WTC11 (cell line): ENCODE data around the gene COLEC12. TPM values are rescaled to one million over a fixed set of nuclear protein-coding genes. Genes with fewer than 3 reads are reported as not detected.
A peak's percentile ranks its signal among the peaks of the same experiment; 100 is the strongest.

Experiments
- CBFB ChIP-seq: sonication (generic); formaldehyde crosslinking; IDR thresholded peaks from 2 replicates; pipeline ENCODE4 v1.8.1; 2022; ENCODE audit warnings: mild to moderate bottlenecking, low read depth, missing genetic modification reagents
- CDX4 ChIP-seq: fragments of 250-450 bp; sonication (Bioruptor Pico); IDR thresholded peaks from 2 replicates; pipeline ENCODE4 v1.9.0; 2021; ENCODE audit warnings: moderate library complexity, mild to moderate bottlenecking, inconsistent platforms, borderline replicate concordance
- CREB1 ChIP-seq: sonication (generic); formaldehyde crosslinking; IDR thresholded peaks from 2 replicates; pipeline ENCODE4 v1.8.0; 2023; ENCODE audit warnings: mild to moderate bottlenecking, missing genetic modification reagents
- CREM ChIP-seq: sonication (generic); formaldehyde crosslinking; IDR thresholded peaks from 2 replicates; pipeline ENCODE4 v1.8.1; 2022; ENCODE audit warnings: mild to moderate bottlenecking, missing genetic modification reagents, moderate library complexity
- CTCF ChIP-seq: fragments of 200-600 bp; IDR thresholded peaks from 2 replicates; pipeline ENCODE4 v1.8.0; 2022; ENCODE audit warnings: antibody characterized with exemption
- ESRRA ChIP-seq: sonication (generic); formaldehyde crosslinking; IDR thresholded peaks from 2 replicates; pipeline ENCODE4 v1.8.1; 2022; ENCODE audit warnings: mild to moderate bottlenecking, missing genetic modification reagents, borderline replicate concordance
- GTF2I ChIP-seq: fragments of 250-450 bp; sonication (Bioruptor Pico); conservative IDR thresholded peaks from 2 replicates; pipeline ENCODE4 v1.4.0; 2021; ENCODE audit warnings: mild to moderate bottlenecking
- JAZF1 ChIP-seq: fragments of 250-450 bp; sonication (Bioruptor Pico); IDR thresholded peaks from 2 replicates; pipeline ENCODE4 v1.9.0; 2021; ENCODE audit warnings: moderate library complexity, mild to moderate bottlenecking, inconsistent platforms
- MLX ChIP-seq: sonication (generic); formaldehyde crosslinking; IDR thresholded peaks from 2 replicates; pipeline ENCODE4 v1.8.1; 2023; ENCODE audit warnings: mild to moderate bottlenecking, missing genetic modification reagents, moderate library complexity
- NR1H2 ChIP-seq: sonication (generic); formaldehyde crosslinking; IDR thresholded peaks from 2 replicates; pipeline ENCODE4 v1.9.0; 2021; ENCODE audit warnings: mild to moderate bottlenecking, moderate library complexity, missing genetic modification reagents
- PREB ChIP-seq: sonication (generic); formaldehyde crosslinking; IDR thresholded peaks from 2 replicates; pipeline ENCODE4 v1.8.1; 2022; ENCODE audit warnings: mild to moderate bottlenecking, missing genetic modification reagents, moderate library complexity, borderline replicate concordance
- RELA ChIP-seq: sonication (generic); formaldehyde crosslinking; IDR thresholded peaks from 2 replicates; pipeline ENCODE4 v1.8.1; 2022; ENCODE audit warnings: missing genetic modification reagents, mild to moderate bottlenecking, borderline replicate concordance
- SMAD4 ChIP-seq: sonication (generic); formaldehyde crosslinking; IDR thresholded peaks from 2 replicates; pipeline ENCODE4 v1.8.0; 2022; ENCODE audit warnings: mild to moderate bottlenecking, missing genetic modification reagents
- SOX15 ChIP-seq: fragments of 250-450 bp; sonication (Bioruptor Pico); IDR thresholded peaks from 2 replicates; pipeline ENCODE4 v1.9.0; 2021; ENCODE audit warnings: mild to moderate bottlenecking
- SP1 ChIP-seq: sonication (generic); formaldehyde crosslinking; conservative IDR thresholded peaks from 2 replicates; pipeline ENCODE4 v1.8.1; 2022; ENCODE audit warnings: missing genetic modification reagents
- STAT6 ChIP-seq: sonication (generic); formaldehyde crosslinking; conservative IDR thresholded peaks from 2 replicates; pipeline ENCODE4 v1.8.1; 2023; ENCODE audit warnings: mild to moderate bottlenecking, low read depth, missing genetic modification reagents, moderate library complexity
- TCF7 ChIP-seq: sonication (generic); formaldehyde crosslinking; IDR thresholded peaks from 2 replicates; pipeline ENCODE4 v1.8.0; 2022; ENCODE audit warnings: mild to moderate bottlenecking, low read depth, missing genetic modification reagents, moderate library complexity
- TEAD4 ChIP-seq: sonication (generic); formaldehyde crosslinking; IDR thresholded peaks from 2 replicates; pipeline ENCODE4 v1.8.0; 2022; ENCODE audit warnings: mild to moderate bottlenecking, missing genetic modification reagents
- USF2 ChIP-seq: sonication (generic); formaldehyde crosslinking; IDR thresholded peaks from 2 replicates; pipeline ENCODE4 v1.8.1; 2023; ENCODE audit warnings: mild to moderate bottlenecking, missing genetic modification reagents, moderate library complexity
- ZBTB43 ChIP-seq: sonication (generic); formaldehyde crosslinking; IDR thresholded peaks from 2 replicates; pipeline ENCODE4 v1.8.1; 2023; ENCODE audit warnings: mild to moderate bottlenecking, missing genetic modification reagents
- ZNF138 ChIP-seq: sonication (generic); formaldehyde crosslinking; conservative IDR thresholded peaks from 2 replicates; pipeline ENCODE4 v1.8.1; 2022; ENCODE audit warnings: mild to moderate bottlenecking, moderate library complexity, missing genetic modification reagents
- ZNF232 ChIP-seq: sonication (generic); formaldehyde crosslinking; IDR thresholded peaks from 2 replicates; pipeline ENCODE4 v1.8.0; 2022; ENCODE audit warnings: mild to moderate bottlenecking, missing genetic modification reagents
- ZNF396 ChIP-seq: fragments of 250-450 bp; sonication (Bioruptor Pico); IDR thresholded peaks from 2 replicates; pipeline ENCODE4 v1.8.0; 2021; ENCODE audit warnings: mild to moderate bottlenecking, moderate library complexity, borderline replicate concordance
- ZNF425 ChIP-seq: fragments of 250-450 bp; sonication (Bioruptor Pico); conservative IDR thresholded peaks from 2 replicates; pipeline ENCODE4 v1.9.0; 2021; ENCODE audit warnings: mild to moderate bottlenecking
- ZNF512 ChIP-seq: sonication (generic); formaldehyde crosslinking; IDR thresholded peaks from 2 replicates; pipeline ENCODE4 v1.8.1; 2022; ENCODE audit warnings: missing genetic modification reagents, borderline replicate concordance
- total RNA-seq: library from RNA; stranded (reverse); gene quantifications from 3 replicates; pipeline ENCODE4 v1.2.3, GENCODE V29; 2021

COLEC12 gene
- total RNA-seq, 1 experiment from 2014 or later, result 0.48 TPM

GRCh38 chr18:267688-268552 lies 232.6 kb downstream of the COLEC12 start, which contains the start of gene THOC1 (continued):
- no peak for TF ChIP-seq MLX (CRISPR knock-in tag)
- peak; percentile 70; the same call in 1 of the 2 replicates for TF ChIP-seq ZBTB43 (CRISPR knock-in tag)
- TF ChIP-seq GTF2I (CRISPR knock-in tag), result no peak
- peak; percentile 99 for TF ChIP-seq CREM
- no peak for TF ChIP-seq NR1H2 (CRISPR knock-in tag)
- no peak for TF ChIP-seq ZNF425 (CRISPR knock-in tag)
- TF ChIP-seq SOX15, result no peak
- TF ChIP-seq ESRRA, result no peak; the same call in 1 of the 2 replicates
- no peak for TF ChIP-seq PREB
- peak; percentile 77; the same call in 1 of the 2 replicates for TF ChIP-seq RELA (CRISPR knock-in tag)
- peak; percentile 87 for TF ChIP-seq CREB1 (CRISPR knock-in tag)
- TF ChIP-seq ZNF138 (CRISPR knock-in tag), result no peak
- no peak for TF ChIP-seq ZNF512 (CRISPR knock-in tag)
- TF ChIP-seq JAZF1 (CRISPR knock-in tag), result no peak
- peak; percentile 86 for TF ChIP-seq ZNF232 (CRISPR knock-in tag)
- TF ChIP-seq USF2 (CRISPR knock-in tag), result no peak
- TF ChIP-seq STAT6 (CRISPR knock-in tag), result no peak
- TF ChIP-seq CTCF, result no peak
- TF ChIP-seq SP1, result peak; percentile 92
- TF ChIP-seq SMAD4 (CRISPR knock-in tag), result no peak
- no peak for TF ChIP-seq ZNF396
- no peak for TF ChIP-seq CBFB (CRISPR knock-in tag)
- TF ChIP-seq CDX4, result no peak
- 0 out of 2 replicates have a peak, but pooled peaks have one; percentile 64 for TF ChIP-seq TCF7 (CRISPR knock-in tag)
- TF ChIP-seq TEAD4 (CRISPR knock-in tag), result peak; percentile 74; the same call in 1 of the 2 replicates
